Caco-2 (cell line): Measurements from ENCODE around the gene PRR33. TPM values are rescaled to one million over a fixed set of nuclear protein-coding genes. Genes with fewer than 3 reads are reported as not detected.

Experiments used
- BruUV-seq: library from RNA; stranded (reverse); fragments of 400-500 nt; replicated peaks from 2 replicates; lab custom pipeline; 2021; lab: Mats Ljungman, UMichigan
- CTCF ChIA-PET: fragments of 300-600 bp; sonication (Branson Sonifier 250); formaldehyde crosslinking; loops from one replicate; lab custom pipeline; 2022; ENCODE audit warnings: antibody characterized with exemption; lab: Charles Lee
- POLR2A ChIA-PET: fragments of 300-600 bp; sonication (Branson Sonifier 250); formaldehyde crosslinking; loops from one replicate; lab custom pipeline; 2022; ENCODE audit warnings: antibody characterized with exemption; lab: Charles Lee
- DNase-seq, 2 experiments: peaks; one replicate each; pipeline versions ENCODE4 v3.0.0 to v3.0.0-alpha.2; 2020 to 2022
- H3K27me3 ChIP-seq: replicated peaks from 2 replicates; pipeline ENCODE4 v1.6.0; 2011; ENCODE audit warnings: low read length; ENCODE audit not compliant: control insufficient read depth, insufficient read depth
- H3K36me3 ChIP-seq: 2 replicates; pipeline ENCODE4 v1.5.1; 2011; ENCODE audit warnings: low read length; ENCODE audit not compliant: control insufficient read depth, insufficient read depth
- H3K4me1 ChIP-seq: fragments of 250-450 bp; sonication (Bioruptor Pico); 2 replicates; pipeline ENCODE4 v1.5.1; 2020; ENCODE audit warnings: mild to moderate bottlenecking
- H3K4me3 ChIP-seq: 2 replicates; pipeline ENCODE4 v1.5.1; 2011; ENCODE audit warnings: low read depth, mild to moderate bottlenecking, control low read depth, low read length
- H3K9me3 ChIP-seq: fragments of 250-450 bp; sonication (Bioruptor Pico); 2 replicates; pipeline ENCODE4 v1.5.1; 2020; ENCODE audit warnings: mild to moderate bottlenecking, moderate library complexity
- H3K27ac Mint-ChIP-seq: one replicate; pipeline ENCODE4 v1.8.0; 2022; ENCODE audit warnings: mixed read lengths; ENCODE audit not compliant: unreplicated experiment
- H3K27me3 Mint-ChIP-seq: one replicate; pipeline ENCODE4 v1.8.0; 2022; ENCODE audit warnings: mixed read lengths; ENCODE audit not compliant: insufficient read depth, unreplicated experiment
- H3K36me3 Mint-ChIP-seq: one replicate; pipeline ENCODE4 v1.8.0; 2022; ENCODE audit warnings: mild to moderate bottlenecking, mixed read lengths; ENCODE audit not compliant: insufficient read depth, unreplicated experiment
- H3K4me1 Mint-ChIP-seq: one replicate; pipeline ENCODE4 v1.8.0; 2022; ENCODE audit warnings: low read depth, mixed read lengths; ENCODE audit not compliant: unreplicated experiment
- H3K4me3 Mint-ChIP-seq: one replicate; pipeline ENCODE4 v1.8.0; 2022; ENCODE audit warnings: mild to moderate bottlenecking, moderate library complexity, mixed read lengths; ENCODE audit not compliant: unreplicated experiment
- H3K9me3 Mint-ChIP-seq: one replicate; pipeline ENCODE4 v1.8.0; 2022; ENCODE audit warnings: mixed read lengths; ENCODE audit not compliant: unreplicated experiment
- intact Hi-C: fragments of 100-400 bp; cut with micrococcal nuclease; formaldehyde crosslinking; loops from one replicate; pipeline ENCODE4 v1.10.0; 2022; ENCODE audit not compliant: unreplicated experiment
- total RNA-seq: library from RNA; stranded (reverse); gene quantifications from 2 replicates; pipeline ENCODE4 v1.2.3, GENCODE V29; 2022
- TF ChIP-seq, protein P1 (sequence below), 2 experiments: fragments of 200-600 bp in 1 of 2; IDR thresholded peaks; 1 replicate in 1 of 2; 2 replicates in 1 of 2; pipeline versions ENCODE4 v1.5.1 to v1.8.0; 2011 to 2022; ENCODE audit warnings: antibody characterized with exemption in 1 of 2, control low read depth in 1 of 2, inconsistent platforms in 1 of 2, low read depth in 1 of 2, low read length in 1 of 2, mild to moderate bottlenecking in 1 of 2, moderate library complexity in 1 of 2; ENCODE audit not compliant: insufficient read depth in 1 of 2, severe bottlenecking in 1 of 2, unreplicated experiment in 1 of 2

PRR33 gene
- total RNA-seq, 1 experiment from 2014 or later = not detected

DNA sequence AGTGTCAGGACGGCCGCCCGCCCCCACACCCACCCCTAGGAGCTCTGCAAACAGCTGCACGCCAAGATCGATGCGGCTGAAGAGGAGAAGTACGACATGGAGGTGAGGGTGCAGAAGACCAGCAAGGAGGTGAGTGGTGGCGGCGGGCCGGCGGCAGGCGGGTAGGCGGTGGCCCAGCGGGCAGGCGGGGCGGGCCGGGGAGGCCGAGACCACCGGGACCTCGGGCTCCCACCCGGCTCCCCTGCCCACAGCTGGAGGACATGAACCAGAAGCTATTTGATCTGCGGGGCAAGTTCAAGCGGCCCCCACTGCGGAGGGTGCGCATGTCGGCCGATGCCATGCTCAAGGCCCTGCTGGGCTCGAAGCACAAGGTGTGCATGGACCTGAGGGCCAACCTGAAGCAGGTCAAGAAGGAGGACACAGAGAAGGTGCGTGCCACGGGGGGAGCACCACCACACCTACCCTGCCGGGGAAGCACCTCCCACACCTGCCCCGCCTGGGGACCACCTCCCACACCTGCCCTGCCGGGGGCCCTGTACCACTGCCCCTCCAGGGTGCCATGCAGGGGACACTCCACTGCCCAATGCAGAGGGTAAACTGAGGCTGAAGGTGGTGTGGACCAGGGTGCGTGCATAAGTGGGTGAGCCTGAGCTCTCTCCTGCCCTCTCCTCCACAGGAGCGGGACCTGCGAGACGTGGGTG, 50.8 kb downstream of the PRR33 start:
- POLR2A ChIA-PET = no interaction called here
- no peak overlapping the region for H3K27ac Mint-ChIP-seq
- H3K27me3 Mint-ChIP-seq = no peaks in the 10 kb centered on the region
- Histone ChIP-seq H3K27me3 (no peaks in the 10 kb centered on the region), H3K4me1 (peaks cover 19% of the 10 kb centered on the region), H3K36me3 (no peaks in the 10 kb centered on the region), H3K9me3 (no peaks in the 10 kb centered on the region), H3K4me3 (no peak overlapping the region)
- peaks cover 11% of the 10 kb centered on the region for H3K4me1 Mint-ChIP-seq
- intact Hi-C loops = no loop called here
- no peak overlapping the region for H3K4me3 Mint-ChIP-seq
- CTCF ChIA-PET = interaction anchor here (0.6 to 0.9 kb wide), 2 partner anchors 311 to 331 kb away, joined by 3 read pairs; no protein-coding TSS in a partner anchor
- TF ChIP-seq, protein P1, sequence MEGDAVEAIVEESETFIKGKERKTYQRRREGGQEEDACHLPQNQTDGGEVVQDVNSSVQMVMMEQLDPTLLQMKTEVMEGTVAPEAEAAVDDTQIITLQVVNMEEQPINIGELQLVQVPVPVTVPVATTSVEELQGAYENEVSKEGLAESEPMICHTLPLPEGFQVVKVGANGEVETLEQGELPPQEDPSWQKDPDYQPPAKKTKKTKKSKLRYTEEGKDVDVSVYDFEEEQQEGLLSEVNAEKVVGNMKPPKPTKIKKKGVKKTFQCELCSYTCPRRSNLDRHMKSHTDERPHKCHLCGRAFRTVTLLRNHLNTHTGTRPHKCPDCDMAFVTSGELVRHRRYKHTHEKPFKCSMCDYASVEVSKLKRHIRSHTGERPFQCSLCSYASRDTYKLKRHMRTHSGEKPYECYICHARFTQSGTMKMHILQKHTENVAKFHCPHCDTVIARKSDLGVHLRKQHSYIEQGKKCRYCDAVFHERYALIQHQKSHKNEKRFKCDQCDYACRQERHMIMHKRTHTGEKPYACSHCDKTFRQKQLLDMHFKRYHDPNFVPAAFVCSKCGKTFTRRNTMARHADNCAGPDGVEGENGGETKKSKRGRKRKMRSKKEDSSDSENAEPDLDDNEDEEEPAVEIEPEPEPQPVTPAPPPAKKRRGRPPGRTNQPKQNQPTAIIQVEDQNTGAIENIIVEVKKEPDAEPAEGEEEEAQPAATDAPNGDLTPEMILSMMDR (IDR thresholded peaks at IDR 0.05; ENCODE audit: insufficient read depth in 1 of 2, low read depth in 1 of 2, low read length in 1 of 2, severe bottlenecking in 1 of 2, unreplicated experiment in 1 of 2) = no peak
- no peak for DNase-seq
- no TSS peak for BruUV-seq
- no peaks in the 10 kb centered on the region for H3K9me3 Mint-ChIP-seq
- peaks cover 6% of the 10 kb centered on the region for H3K36me3 Mint-ChIP-seq

DNA sequence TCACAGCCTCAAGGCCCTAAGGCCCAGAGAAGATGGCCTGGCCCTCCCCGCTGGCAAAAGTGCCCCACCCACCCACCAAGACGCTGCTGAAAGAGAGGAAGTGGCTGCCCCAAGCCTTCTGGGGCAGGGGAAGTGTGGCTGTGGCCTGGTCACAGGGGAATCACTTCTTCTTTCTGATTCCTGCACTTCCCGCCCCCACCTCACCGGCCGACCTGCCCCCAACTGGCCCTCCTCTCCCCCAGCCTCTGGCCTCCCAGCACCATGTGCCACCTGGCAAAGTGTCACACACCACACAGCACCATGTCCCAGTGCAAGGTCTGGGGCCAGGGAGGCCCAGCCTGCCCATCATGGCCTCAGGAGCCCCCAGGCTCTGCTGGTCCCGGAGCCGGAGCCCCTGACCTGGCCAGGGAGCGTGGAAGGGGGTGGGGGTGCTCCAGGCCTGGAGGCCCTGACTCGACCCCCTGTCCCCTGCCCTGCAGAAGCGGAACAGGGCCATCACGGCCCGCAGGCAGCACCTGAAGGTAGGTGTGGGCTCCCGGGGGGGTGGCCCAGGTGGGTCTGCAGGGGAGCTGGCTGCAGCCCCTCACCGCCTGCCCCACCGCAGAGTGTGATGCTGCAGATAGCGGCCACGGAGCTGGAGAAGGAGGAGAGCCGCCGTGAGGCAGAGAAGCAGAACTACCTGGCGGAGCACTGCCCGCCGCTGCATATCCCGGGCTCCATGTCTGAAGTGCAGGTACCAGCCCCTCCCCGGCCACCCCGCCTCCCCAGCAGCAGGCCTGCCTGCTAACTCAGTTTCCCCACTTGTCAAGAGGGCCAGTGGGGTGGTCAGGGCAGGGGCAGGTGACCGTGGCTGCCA, 51.5 kb downstream of the PRR33 start:
- H3K36me3 Mint-ChIP-seq = peaks cover 6% of the 10 kb centered on the region
- POLR2A ChIA-PET = no interaction called here
- Histone ChIP-seq H3K27me3 (no peaks in the 10 kb centered on the region), H3K4me1 (peaks cover 26% of the 10 kb centered on the region), H3K36me3 (no peaks in the 10 kb centered on the region), H3K4me3 (no peak overlapping the region), H3K9me3 (no peaks in the 10 kb centered on the region)
- H3K4me3 Mint-ChIP-seq = no peak overlapping the region
- no peaks in the 10 kb centered on the region for H3K27me3 Mint-ChIP-seq
- TF ChIP-seq, protein P1 (IDR thresholded peaks at IDR 0.05; ENCODE audit: insufficient read depth in 1 of 2, low read depth in 1 of 2, low read length in 1 of 2, severe bottlenecking in 1 of 2, unreplicated experiment in 1 of 2) = no peak
- BruUV-seq = no TSS peak
- peaks cover 8% of the 10 kb centered on the region for H3K4me1 Mint-ChIP-seq
- no peak for DNase-seq
- CTCF ChIA-PET = interaction anchor here (0.6 to 0.9 kb wide), 3 partner anchors 311 to 332 kb away, joined by 3 to 4 read pairs (median 3); no protein-coding TSS in a partner anchor
- intact Hi-C loops = no loop called here
- H3K27ac Mint-ChIP-seq = no peak overlapping the region
- no peaks in the 10 kb centered on the region for H3K9me3 Mint-ChIP-seq

DNA sequence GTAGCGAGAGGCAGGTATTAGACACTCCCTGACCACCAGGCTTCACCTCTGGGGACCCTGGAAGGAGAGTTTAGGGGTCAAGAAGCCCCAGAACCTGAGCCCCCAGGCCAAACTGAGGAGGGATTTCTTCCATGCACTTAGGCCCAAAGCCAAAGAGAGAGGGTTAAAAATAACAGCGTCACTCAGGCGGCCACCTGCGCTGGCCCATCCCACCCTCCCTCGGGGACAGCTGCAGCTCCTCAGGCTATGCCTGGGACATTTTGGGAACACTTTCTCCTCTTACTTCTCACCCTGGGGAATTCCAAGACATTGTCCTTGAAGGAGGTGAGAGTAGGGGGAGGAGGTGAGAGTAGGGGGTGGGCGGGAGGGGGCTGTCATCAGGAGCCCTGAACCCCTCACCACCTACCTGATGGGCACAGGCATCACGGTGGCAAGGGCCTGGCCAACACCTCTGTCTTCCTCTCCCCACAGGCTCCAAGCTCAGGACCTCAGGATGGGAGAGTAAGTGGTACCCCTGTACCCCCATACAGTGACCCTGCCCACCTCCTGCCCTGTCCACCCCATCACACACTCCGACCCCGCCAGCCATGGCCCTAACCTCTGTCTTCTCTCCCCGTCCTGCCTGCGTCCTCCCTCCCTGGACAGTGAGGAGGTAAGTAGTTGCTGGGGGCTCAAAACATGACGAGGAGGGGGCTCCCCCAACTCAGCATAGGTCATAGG, 52.3 kb downstream of the PRR33 start:
- Mint-ChIP-seq H3K4me3 (no peak overlapping the region), H3K27ac (no peak overlapping the region), H3K27me3 (no peaks in the 10 kb centered on the region), H3K36me3 (peaks cover 6% of the 10 kb centered on the region), H3K9me3 (no peaks in the 10 kb centered on the region), H3K4me1 (peaks cover 4% of the 10 kb centered on the region)
- intact Hi-C loops = no loop called here
- DNase-seq = no peak
- TF ChIP-seq, protein P1 (IDR thresholded peaks at IDR 0.05; ENCODE audit: insufficient read depth in 1 of 2, low read depth in 1 of 2, low read length in 1 of 2, severe bottlenecking in 1 of 2, unreplicated experiment in 1 of 2) = no peak
- Histone ChIP-seq H3K36me3 (no peaks in the 10 kb centered on the region), H3K4me1 (peaks cover 29% of the 10 kb centered on the region), H3K4me3 (no peak overlapping the region), H3K27me3 (no peaks in the 10 kb centered on the region), H3K9me3 (no peaks in the 10 kb centered on the region)
- ChIA-PET POLR2A (interaction anchor here (0.7 kb wide), 1 partner anchor 317 kb away, joined by 3 read pairs; no protein-coding TSS in a partner anchor), CTCF (interaction anchor here (0.6 kb wide), 3 partner anchors 9 to 312 kb away, joined by 3 to 4 read pairs (median 3); no protein-coding TSS in a partner anchor)
- BruUV-seq = no TSS peak
